ENCODE data around the gene HEXD. TPM values are rescaled to one million over a fixed set of nuclear protein-coding genes. Genes with fewer than 3 reads are reported as not detected.

Gene HEXD
- total RNA-seq, 2 experiments from 2014 or later, result 87.9 to 93.2 TPM

GRCh38 chr17:82382933-82383255 is 35.3 kb upstream of the HEXD start:
- Histone ChIP-seq H3K4me2 (ENCODE audit: low read length) (no peak overlapping the region), H3K4me3 (ENCODE audit: low read depth, low read length, poor library complexity, severe bottlenecking) (no peak overlapping the region), H3K9me3 (ENCODE audit: low read length) (no peaks in the 10 kb centered on the region), H4K20me1 (ENCODE audit: insufficient read depth, low read length) (no peaks in the 10 kb centered on the region), H3K4me1 (ENCODE audit: insufficient read depth, low read length, poor library complexity, severe bottlenecking) (peaks cover 8% of the 10 kb centered on the region), H3K9me2 (ENCODE audit: insufficient read depth, low read length) (no peaks in the 10 kb centered on the region), H3K27ac (ENCODE audit: low read depth, low read length, poor library complexity, severe bottlenecking) (no peak overlapping the region), H2AFZ (ENCODE audit: low read length) (no peak overlapping the region), H3K36me3 (ENCODE audit: insufficient read depth, low read length) (no peaks in the 10 kb centered on the region), H3K79me2 (ENCODE audit: insufficient read depth, low read depth, low read length) (no peaks in the 10 kb centered on the region)
- intact Hi-C loops (cut with micrococcal nuclease; ENCODE audit: unreplicated experiment), result no loop called here
- CTCF ChIA-PET (ENCODE audit: unreplicated experiment), result no interaction called here
- no peak for DNase-seq (ENCODE audit: low spot score)
- TF ChIP-seq EZH2phosphoT487 (IDR thresholded peaks at IDR 0.05; ENCODE audit: borderline replicate concordance, low read depth, low read length) (no peak), CTCF (conservative IDR thresholded peaks at IDR 0.05; ENCODE audit: low read length) (no peak)
- BruUV-seq (replicated peaks), result no TSS peak
- POLR2A ChIA-PET, result no interaction called here

- no peak for DNase-seq (ENCODE audit: low spot score)
- no peak overlapping the region for H3K27ac ChIP-seq (ENCODE audit: low read depth, low read length, poor library complexity, severe bottlenecking)
- H2AFZ ChIP-seq (ENCODE audit: low read length), result no peak overlapping the region
- no peak overlapping the region for H3K4me3 ChIP-seq (ENCODE audit: low read depth, low read length, poor library complexity, severe bottlenecking)
- no TSS peak for BruUV-seq (replicated peaks)
- H3K9me2 ChIP-seq (ENCODE audit: insufficient read depth, low read length), result no peaks in the 10 kb centered on the region
- H3K9me3 ChIP-seq (ENCODE audit: low read length), result no peaks in the 10 kb centered on the region
- ChIA-PET CTCF (ENCODE audit: unreplicated experiment) (no interaction called here), POLR2A (no interaction called here)
- no peaks in the 10 kb centered on the region for H4K20me1 ChIP-seq (ENCODE audit: insufficient read depth, low read length)
- TF ChIP-seq EZH2phosphoT487 (IDR thresholded peaks at IDR 0.05; ENCODE audit: borderline replicate concordance, low read depth, low read length) (no peak), CTCF (conservative IDR thresholded peaks at IDR 0.05; ENCODE audit: low read length) (no peak)
- H3K79me2 ChIP-seq (ENCODE audit: insufficient read depth, low read depth, low read length), result no peaks in the 10 kb centered on the region
- H3K4me1 ChIP-seq (ENCODE audit: insufficient read depth, low read length, poor library complexity, severe bottlenecking), result peaks cover 8% of the 10 kb centered on the region
- no peak overlapping the region for H3K4me2 ChIP-seq (ENCODE audit: low read length)
- intact Hi-C loops (cut with micrococcal nuclease; ENCODE audit: unreplicated experiment), result no loop called here
- no peaks in the 10 kb centered on the region for H3K36me3 ChIP-seq (ENCODE audit: insufficient read depth, low read length)
Measured at GRCh38 chr17:82383411-82383810, 34.7 kb upstream of the HEXD start.

GRCh38 chr17:82384051-82384729 is 34.0 kb upstream of the HEXD start:
- H3K9me3 ChIP-seq (ENCODE audit: low read length), result no peaks in the 10 kb centered on the region
- no peak overlapping the region for H2AFZ ChIP-seq (ENCODE audit: low read length)
- no peak overlapping the region for H3K4me3 ChIP-seq (ENCODE audit: low read depth, low read length, poor library complexity, severe bottlenecking)
- DNase-seq (ENCODE audit: low spot score), result no peak
- ChIA-PET CTCF (ENCODE audit: unreplicated experiment) (no interaction called here), POLR2A (no interaction called here)
- H3K27ac ChIP-seq (ENCODE audit: low read depth, low read length, poor library complexity, severe bottlenecking), result no peak overlapping the region
- intact Hi-C loops (cut with micrococcal nuclease; ENCODE audit: unreplicated experiment), result no loop called here
- H3K79me2 ChIP-seq (ENCODE audit: insufficient read depth, low read depth, low read length), result no peaks in the 10 kb centered on the region
- H3K4me2 ChIP-seq (ENCODE audit: low read length), result no peak overlapping the region
- BruUV-seq (replicated peaks), result no TSS peak
- no peaks in the 10 kb centered on the region for H3K36me3 ChIP-seq (ENCODE audit: insufficient read depth, low read length)
- no peaks in the 10 kb centered on the region for H4K20me1 ChIP-seq (ENCODE audit: insufficient read depth, low read length)
- H3K9me2 ChIP-seq (ENCODE audit: insufficient read depth, low read length), result no peaks in the 10 kb centered on the region
- peaks cover 8% of the 10 kb centered on the region for H3K4me1 ChIP-seq (ENCODE audit: insufficient read depth, low read length, poor library complexity, severe bottlenecking)
- TF ChIP-seq CTCF (conservative IDR thresholded peaks at IDR 0.05; ENCODE audit: low read length) (no peak; the same call in 1 of the 2 replicates), EZH2phosphoT487 (IDR thresholded peaks at IDR 0.05; ENCODE audit: borderline replicate concordance, low read depth, low read length) (no peak)
